Stomach (tissue), 4 donors: Measurements from ENCODE around the gene RAB36.

ENCODE experiments used
- EP300 ChIP-seq: sonication (generic); formaldehyde crosslinking; IDR thresholded peaks from one replicate; pipeline ENCODE4 v1.6.1; 2017; ENCODE audit warnings: antibody characterized with exemption
- POLR2A ChIP-seq, 4 donors: fragments of 450-650 bp; IDR thresholded peaks; one replicate each; pipeline ENCODE4 v1.6.1; 2016; ENCODE audit warnings: antibody characterized with exemption in 4 of 4, control low read depth in 2 of 4, mild to moderate bottlenecking in 1 of 4, moderate library complexity in 1 of 4
- TF ChIP-seq, protein P1 (sequence below), 7 experiments: fragments of 450-650 bp in 4 of 7; fragments of 200-600 bp in 3 of 7; sonication (generic) in 3 of 7; IDR thresholded peaks; one replicate each; pipeline ENCODE4 v1.5.1; 2016 to 2019; ENCODE audit warnings: antibody characterized with exemption in 7 of 7, control low read depth in 2 of 7, mild to moderate bottlenecking in 1 of 7

DNA sequence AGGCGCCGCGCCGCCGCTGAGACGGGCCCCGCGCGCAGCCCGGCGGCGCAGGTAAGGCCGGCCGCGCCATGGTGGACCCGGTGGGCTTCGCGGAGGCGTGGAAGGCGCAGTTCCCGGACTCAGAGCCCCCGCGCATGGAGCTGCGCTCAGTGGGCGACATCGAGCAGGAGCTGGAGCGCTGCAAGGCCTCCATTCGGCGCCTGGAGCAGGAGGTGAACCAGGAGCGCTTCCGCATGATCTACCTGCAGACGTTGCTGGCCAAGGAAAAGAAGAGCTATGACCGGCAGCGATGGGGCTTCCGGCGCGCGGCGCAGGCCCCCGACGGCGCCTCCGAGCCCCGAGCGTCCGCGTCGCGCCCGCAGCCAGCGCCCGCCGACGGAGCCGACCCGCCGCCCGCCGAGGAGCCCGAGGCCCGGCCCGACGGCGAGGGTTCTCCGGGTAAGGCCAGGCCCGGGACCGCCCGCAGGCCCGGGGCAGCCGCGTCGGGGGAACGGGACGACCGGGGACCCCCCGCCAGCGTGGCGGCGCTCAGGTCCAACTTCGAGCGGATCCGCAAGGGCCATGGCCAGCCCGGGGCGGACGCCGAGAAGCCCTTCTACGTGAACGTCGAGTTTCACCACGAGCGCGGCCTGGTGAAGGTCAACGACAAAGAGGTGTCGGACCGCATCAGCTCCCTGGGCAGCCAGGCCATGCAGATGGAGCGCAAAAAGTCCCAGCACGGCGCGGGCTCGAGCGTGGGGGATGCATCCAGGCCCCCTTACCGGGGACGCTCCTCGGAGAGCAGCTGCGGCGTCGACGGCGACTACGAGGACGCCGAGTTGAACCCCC lies 35.8 kb downstream of the RAB36 start:
- TF ChIP-seq, protein P1, sequence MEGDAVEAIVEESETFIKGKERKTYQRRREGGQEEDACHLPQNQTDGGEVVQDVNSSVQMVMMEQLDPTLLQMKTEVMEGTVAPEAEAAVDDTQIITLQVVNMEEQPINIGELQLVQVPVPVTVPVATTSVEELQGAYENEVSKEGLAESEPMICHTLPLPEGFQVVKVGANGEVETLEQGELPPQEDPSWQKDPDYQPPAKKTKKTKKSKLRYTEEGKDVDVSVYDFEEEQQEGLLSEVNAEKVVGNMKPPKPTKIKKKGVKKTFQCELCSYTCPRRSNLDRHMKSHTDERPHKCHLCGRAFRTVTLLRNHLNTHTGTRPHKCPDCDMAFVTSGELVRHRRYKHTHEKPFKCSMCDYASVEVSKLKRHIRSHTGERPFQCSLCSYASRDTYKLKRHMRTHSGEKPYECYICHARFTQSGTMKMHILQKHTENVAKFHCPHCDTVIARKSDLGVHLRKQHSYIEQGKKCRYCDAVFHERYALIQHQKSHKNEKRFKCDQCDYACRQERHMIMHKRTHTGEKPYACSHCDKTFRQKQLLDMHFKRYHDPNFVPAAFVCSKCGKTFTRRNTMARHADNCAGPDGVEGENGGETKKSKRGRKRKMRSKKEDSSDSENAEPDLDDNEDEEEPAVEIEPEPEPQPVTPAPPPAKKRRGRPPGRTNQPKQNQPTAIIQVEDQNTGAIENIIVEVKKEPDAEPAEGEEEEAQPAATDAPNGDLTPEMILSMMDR (IDR thresholded peaks at IDR 0.05): no peak
- TF ChIP-seq EP300 (no peak), POLR2A (IDR thresholded peaks at IDR 0.05) (no peak)
